GM10248 (cell line): ENCODE results near the gene MYPN.

Experiments
- CTCF ChIA-PET: fragments of 300-600 bp; sonication (Branson Sonifier 250); formaldehyde crosslinking; extraction: SDS; loops from one replicate; lab custom pipeline; 2021; ENCODE audit warnings: antibody characterized with exemption; lab: Yijun Ruan, JAX
- POLR2A ChIA-PET: fragments of 350-650 bp; sonication (Branson Sonifier 250); formaldehyde crosslinking; extraction: SDS; loops from one replicate; lab custom pipeline; 2020; ENCODE audit warnings: antibody characterized with exemption; lab: Yijun Ruan, JAX
- DNase-seq: peaks from one replicate; pipeline ENCODE4 v3.0.0; 2012; ENCODE audit errors: extremely low spot score
- CTCF ChIP-seq: IDR thresholded peaks from 2 replicates; pipeline ENCODE4 v1.5.1; 2012; ENCODE audit warnings: mild to moderate bottlenecking, low read depth; ENCODE audit errors: extremely low read depth, missing control alignments, control extremely low read depth

Gene MYPN

GRCh38 chr10:68124718-68125117 lies 15.4 kb downstream of the MYPN start:
- POLR2A ChIA-PET, result no interaction called here
- no peak for DNase-seq
- CTCF ChIA-PET, result interaction anchor here (1.4 to 2.0 kb wide), 3 partner anchors 11 to 270 kb away, joined by 3 to 5 read pairs (median 4); no protein-coding TSS in a partner anchor
- no peak for TF ChIP-seq CTCF

- no peak for DNase-seq
- CTCF ChIA-PET, result interaction anchor here (0.6 to 2.0 kb wide), 4 partner anchors 12 to 271 kb away, joined by 3 to 5 read pairs (median 4); partner anchors contain the start of gene MYPN
- no peak for TF ChIP-seq CTCF
- POLR2A ChIA-PET, result no interaction called here
Measured at GRCh38 chr10:68125772-68126171, 16.5 kb downstream of the MYPN start.

- POLR2A ChIA-PET, result no interaction called here
- no peak for TF ChIP-seq CTCF
- DNase-seq, result no peak
- CTCF ChIA-PET, result no interaction called here
Measured at GRCh38 chr10:68128015-68128414, 18.7 kb downstream of the MYPN start.

GRCh38 chr10:68132391-68132790 lies 23.1 kb downstream of the MYPN start:
- DNase-seq, result no peak
- TF ChIP-seq CTCF, result no peak
- POLR2A ChIA-PET, result no interaction called here
- CTCF ChIA-PET, result interaction anchor here (0.9 to 1.3 kb wide), 3 partner anchors 9 to 80 kb away, joined by 3 read pairs; no protein-coding TSS in a partner anchor

GRCh38 chr10:68133523-68133922 lies 24.2 kb downstream of the MYPN start:
- no peak for TF ChIP-seq CTCF
- ChIA-PET POLR2A (no interaction called here), CTCF (interaction anchor here (0.9 to 1.3 kb wide), 4 partner anchors 10 to 79 kb away, joined by 3 read pairs; no protein-coding TSS in a partner anchor)
- no peak for DNase-seq

GRCh38 chr10:68135362-68135761 lies 26.1 kb downstream of the MYPN start:
- CTCF ChIA-PET, result no interaction called here

More at GRCh38 chr10:68135362-68135761, 26.1 kb downstream of the MYPN start:
- no peak for TF ChIP-seq CTCF
- no peak for DNase-seq
- POLR2A ChIA-PET, result no interaction called here
